Fibroblast of skin of left quadriceps (primary cell): Measurements from ENCODE around the gene NAA10.
"Not testable (repeated sequence)": the region's sequence is repeated elsewhere in the genome, so short reads cannot be mapped to it uniquely, and the experiment has no call there.

Experiments used
- DNase-seq, 2 experiments: peaks; one replicate each; pipeline ENCODE4 v3.0.0-alpha.2; 2013; ENCODE audit warnings: low read depth in 2 of 2

NAA10 gene

DNA sequence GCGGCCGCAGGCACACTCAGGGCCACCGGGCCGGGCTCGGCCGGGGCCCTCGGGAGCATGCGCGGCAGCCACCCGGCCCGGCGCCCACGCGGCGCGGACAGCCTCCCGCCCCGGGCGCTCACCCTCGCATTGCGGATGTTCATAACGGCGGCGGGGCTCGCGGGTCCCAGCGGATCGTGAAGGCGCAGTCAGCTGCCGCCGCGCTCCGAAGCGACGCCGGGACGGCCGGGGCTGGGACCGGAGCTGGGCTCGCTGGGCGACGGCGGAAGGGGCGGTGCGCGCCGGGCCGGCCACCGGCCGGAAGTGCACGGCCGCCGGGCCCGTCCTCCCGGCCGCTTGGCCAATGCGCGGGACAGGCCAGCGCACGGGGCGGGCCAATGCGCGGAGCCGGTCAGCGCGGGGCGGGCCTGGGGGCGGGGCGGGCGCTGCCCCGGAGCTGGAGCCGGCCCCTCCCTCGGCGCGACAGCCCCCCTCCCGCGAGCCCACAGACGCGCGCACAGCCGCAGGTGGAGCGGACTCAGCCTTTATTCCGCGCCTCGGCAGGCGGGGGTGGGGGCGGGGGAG, at the start of gene NAA10:
Gene NAA10 (minus strand): TSS at position 276 of the 564 bp plus-strand sequence. CDS start 133 bp downstream, at position 143.
- DNase-seq, result no peak

GRCh38 chrX:153983321-153983801, 48.5 kb upstream of the NAA10 start:
- no peak for DNase-seq

DNA sequence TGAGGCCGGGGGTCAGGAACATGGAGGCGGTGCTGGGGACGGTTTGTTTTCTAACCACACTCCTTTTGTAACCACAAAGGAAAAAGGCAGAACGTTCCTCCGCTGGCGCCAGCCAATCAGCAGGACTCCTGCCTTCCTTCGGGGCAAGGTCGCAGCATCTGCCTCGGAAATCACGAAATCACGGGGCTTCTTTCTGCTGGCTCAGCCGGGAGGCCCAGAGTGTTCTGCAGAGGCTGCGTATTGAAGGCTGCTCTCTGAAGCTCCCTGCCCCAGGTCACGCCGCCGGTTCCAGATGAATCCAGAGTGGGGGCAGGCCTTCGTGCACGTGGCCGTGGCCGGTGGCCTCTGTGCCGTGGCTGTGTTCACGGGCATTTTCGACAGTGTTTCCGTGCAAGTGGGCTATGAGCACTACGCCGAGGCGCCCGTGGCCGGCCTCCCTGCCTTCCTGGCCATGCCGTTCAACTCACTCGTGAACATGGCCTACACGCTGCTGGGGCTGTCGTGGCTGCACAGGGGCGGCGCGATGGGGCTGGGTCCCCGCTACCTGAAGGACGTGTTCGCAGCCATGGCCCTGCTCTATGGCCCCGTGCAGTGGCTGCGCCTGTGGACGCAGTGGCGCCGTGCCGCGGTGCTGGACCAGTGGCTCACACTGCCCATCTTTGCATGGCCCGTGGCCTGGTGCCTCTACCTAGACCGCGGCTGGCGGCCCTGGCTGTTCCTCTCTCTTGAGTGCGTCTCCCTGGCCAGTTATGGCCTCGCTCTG, 47.1 kb upstream of the NAA10 start:
- no peak for DNase-seq

- DNase-seq, result no peak
Observed at GRCh38 chrX:153981231-153981630, 46.4 kb upstream of the NAA10 start.

- DNase-seq, result not testable (repeated sequence)
Observed at GRCh38 chrX:153980394-153980793, 45.6 kb upstream of the NAA10 start.

DNA sequence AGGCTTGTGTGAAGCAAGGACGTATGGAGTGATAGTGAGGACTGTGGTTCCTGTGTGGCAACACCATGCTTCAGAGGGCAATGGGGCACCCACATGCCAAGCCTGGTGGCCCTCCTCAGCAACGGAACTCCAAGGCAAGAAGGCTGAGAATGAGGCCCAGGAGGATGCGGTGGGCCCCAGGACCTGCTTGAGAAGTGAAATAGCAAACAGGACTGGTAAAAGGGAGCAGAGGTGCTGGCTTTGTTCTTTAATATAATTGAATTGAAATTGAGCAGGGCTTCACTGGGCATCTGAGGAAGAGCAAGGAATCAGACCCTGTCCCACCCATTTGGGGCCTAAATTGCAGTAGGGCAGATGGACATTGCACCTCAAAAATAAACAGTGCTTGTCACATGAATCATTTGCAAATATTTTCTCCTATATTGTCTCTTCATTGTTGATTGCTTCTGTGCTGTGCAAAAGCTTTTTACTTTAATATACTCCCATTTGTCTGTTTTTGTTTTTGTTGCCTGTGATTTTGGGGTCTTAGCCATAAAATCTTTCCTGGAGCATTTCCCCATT, 40.0 kb upstream of the NAA10 start:
- no peak for DNase-seq

DNA sequence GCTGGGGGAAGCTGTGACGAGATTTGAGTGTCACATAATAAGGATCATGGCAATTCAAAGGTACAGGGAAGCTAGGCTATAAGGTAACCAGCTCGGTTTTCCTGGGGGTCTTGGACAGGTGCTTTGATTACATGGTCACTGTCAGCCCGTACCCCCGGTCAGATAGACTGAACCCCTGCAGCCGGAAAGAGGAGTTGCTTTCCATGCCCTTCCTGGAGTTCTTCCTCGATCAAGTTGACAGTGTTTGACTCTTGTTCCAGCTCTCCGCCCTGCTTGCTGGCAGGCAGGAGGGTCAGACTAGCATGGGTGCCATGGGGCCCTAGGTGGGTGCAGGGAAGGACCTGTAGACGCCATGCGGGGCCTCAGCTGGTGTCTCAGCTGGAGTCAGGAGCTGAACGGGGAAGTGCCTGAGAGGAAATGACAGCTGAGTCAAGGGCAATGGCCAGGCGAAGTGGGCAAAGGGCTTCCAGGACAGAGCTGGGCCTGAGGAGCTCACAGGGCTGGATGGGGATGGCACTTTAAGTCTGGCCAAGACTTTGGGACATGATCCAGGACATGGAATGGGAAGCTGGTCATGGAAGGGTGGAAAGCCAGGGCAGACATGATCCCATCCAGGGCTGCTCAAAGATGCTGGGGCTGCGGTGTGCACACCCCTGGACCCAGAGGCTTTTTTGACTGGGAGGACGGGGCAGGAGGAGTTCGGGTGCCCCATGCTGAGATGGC, 39.3 kb upstream of the NAA10 start:
- DNase-seq, result no peak

DNA sequence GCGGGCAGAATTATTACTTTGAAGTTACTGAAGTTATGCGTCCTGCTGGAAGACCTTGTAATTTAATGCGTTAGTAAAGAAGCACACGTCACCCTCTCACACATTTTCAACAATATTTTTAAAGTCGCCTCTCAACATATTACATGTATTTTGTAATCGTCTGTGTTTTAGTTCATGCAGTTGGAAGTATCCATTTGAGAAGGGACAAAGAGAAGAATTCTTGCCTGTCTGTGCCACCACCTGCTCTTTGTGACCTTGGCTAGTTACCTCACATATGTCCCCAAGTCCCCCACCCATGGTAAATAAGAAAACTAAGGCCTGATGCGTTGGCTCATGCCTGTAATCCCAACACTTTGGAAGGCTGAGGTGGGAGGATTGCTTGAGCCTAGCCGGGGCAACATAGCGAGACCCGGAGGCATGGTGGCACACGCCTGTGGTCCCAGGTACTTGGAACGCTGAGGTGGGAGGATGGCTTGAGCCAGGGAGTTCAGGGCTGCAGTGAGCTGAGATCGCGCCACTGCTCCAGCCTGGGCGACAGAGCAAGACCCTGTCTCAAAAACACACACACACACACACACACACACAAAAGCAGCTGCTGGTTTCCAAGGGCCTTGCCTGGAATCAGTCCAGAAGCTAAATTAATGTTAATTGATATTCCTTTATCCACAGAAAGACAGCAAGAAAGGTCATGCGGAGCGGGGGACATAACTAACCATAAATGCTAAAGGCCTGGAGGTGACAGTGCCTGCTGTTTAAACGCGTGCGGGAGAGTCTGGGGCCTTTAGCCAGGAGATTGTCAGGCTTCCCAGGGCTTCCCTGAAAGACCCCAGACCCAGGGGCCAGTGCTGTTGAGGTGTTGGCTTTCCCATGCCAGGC, 38.5 kb upstream of the NAA10 start:
- no peak for DNase-seq

DNA sequence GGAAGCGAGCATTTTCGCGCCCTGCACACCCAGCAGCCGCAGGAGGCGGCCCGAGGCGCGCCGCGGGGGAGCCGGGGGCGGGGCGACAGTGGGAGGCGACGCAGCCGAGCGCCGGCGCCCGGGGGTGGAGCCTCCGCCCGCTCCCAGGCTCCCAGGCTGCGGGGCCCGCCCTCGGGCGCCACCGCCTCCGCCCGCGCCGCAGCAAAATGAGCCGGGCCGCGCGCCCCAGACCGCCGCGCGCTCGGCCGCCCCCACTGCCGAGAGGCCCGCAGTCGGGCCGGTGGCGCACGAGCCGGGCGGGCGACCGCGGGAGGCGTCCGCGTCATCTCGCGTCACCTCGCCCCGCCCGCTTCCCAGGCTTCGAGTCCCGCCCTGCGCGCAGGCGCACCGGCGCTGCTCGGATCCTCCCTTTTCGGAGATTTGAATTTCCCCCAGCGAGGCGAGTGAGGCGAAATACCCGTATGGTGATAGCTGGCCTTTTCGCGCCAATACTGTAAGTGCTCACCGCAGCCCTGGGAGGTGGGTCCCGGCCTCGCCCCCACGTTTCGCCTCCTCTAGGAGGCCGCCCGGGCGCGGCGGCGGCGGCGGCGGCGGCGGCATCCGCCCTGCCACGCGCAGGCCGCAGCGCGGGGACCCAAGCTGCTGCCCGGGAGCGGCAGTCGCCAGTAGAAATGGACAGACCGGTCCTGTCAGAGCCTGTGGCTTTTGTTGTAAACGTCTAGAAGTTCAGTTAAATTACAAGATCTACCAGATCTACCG, 37.7 kb upstream of the NAA10 start, which contains the start of gene TMEM187:
Gene TMEM187 (plus strand): TSS at position 387 of the 759 bp plus-strand sequence. CDS start 9,309 bp downstream, outside the sequence.
- DNase-seq, result peak; percentile 73 to 74

- DNase-seq, result peak; percentile 83 to 85
Observed at GRCh38 chrX:153971450-153972367, 36.9 kb upstream of the NAA10 start, which contains the start of gene HCFC1. Gene HCFC1 (minus strand): TSS chrX:153971818. CDS start chrX:153970840, 978 bp downstream.

GRCh38 chrX:153971124-153971449, 36.2 kb upstream of the NAA10 start:
- DNase-seq, result peak; percentile 70 to 73

DNA sequence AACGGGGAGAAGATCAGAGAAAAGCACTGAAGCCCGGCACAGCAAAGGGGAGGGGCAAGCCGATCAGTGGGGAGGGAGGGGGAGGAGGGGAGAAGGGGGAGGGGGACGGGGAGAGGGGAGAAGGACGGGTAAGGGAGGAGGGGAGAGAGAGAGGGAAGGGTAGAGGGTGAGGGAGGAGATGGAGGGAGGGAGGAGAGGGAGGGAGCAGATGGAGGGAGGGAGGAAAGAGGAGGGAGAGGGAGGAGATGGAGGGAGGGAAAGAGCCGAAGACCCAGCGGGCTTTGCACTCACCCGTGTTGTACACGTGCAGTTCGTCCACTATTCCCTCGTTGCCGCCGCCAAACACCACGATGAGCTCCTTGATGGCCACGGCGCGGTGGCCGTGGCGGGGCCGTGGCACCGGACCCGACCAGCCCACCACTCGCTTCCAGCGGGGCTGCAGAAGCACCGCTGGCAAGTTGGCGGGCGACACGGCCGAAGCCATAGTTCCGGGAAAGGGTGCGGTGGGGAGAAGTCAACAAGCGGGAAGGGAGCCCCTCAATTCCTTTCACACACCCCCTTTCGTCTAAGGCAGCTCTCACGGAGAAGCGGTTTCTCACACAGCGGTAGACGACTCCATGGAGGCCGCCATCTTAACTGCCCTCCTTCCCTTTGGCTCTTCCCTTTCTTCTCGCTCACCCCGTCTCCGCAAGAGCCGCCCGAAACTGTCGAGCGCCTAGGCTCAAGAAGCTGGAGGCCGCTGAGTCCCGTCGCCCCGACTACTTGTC, 35.7 kb upstream of the NAA10 start:
- peak; percentile 28 to 34 for DNase-seq

GRCh38 chrX:153969904-153970356, 35.1 kb upstream of the NAA10 start:
- peak in 1 of 2 experiments; percentile 4 for DNase-seq

DNA sequence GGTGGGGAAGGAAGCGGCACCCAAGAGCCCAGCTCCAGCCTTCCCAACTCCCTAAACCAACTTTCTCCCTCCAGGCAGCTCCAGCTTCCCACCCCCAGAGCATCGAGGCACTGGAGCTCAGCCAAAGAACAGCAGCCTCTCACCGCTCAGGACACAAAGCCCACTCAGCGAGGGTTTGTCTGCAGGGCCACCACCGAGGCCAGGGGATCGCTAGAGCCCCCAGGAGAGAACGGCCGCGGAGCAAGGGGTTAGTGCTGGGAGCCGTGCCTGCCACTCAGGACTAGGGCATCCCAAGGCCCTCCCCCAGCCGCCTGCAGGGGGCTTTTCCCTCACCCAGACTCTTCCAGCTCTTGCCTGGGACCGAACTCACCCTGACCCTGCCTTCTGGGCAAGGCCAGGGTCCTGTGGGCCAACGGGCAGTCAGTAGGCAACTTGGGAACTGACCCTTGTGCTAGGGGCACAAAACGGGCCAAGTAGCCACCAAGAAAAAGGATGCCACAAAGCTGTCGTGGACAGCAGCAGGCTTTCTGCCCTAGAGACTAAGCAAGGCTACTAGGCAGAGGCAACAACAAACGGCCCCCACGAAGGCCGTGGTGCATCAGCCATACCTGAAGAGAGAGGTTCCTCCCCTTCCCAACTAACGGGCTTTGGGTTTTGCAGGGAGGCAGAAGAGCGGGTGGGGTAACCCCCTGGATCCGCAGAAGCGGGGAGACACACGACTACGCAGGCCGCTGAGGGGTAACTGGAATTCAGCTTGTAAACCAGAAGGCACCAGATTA, 34.5 kb upstream of the NAA10 start:
- DNase-seq, result no peak

GRCh38 chrX:153968754-153969124, 33.9 kb upstream of the NAA10 start:
- DNase-seq, result no peak

- no peak for DNase-seq
Observed at GRCh38 chrX:153968255-153968654, 33.4 kb upstream of the NAA10 start.

DNA sequence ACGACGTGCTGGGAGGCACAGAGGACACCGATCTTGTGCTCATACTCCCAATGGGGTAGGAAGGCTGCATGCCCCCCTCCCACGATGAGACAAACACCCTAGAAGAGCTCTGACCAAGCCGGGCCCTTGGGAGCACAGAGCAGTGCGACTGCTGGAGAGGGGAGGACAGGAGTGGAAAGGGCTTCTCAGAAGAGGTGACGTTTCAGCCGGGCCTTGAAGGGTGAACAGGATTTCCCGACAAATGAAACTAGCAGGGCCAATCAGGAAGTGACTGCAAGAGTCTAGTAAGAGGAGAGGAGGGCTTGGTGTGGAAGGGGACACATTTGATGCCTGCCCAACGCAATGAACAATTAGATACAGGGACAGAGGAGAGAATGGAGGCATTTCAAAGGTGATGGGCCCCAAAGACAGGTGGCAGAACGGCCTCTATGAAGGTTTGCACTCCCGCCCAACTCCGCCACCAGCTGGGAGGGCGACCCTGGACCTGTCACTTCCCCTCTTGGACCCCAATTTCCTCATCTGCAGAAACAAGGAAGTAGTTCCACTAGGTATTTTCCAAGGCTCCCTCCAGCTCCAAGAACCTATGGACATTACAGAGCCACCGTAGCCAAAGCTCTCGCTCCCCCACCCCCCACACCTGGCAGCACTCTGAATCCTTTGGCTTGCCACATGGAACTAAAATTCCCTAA, 32.8 kb upstream of the NAA10 start:
- no peak for DNase-seq
